HG02763 (cell line): ENCODE data around the gene INS.
"Not testable (repeated sequence)": the region's sequence is repeated elsewhere in the genome, so short reads cannot be mapped to it uniquely, and the experiment has no call there.

Experiments used
- ATAC-seq: cut with Tn5 transposase; IDR thresholded peaks from one replicate; pipeline ENCODE4 v1.9.1; 2021; ENCODE audit warnings: mild to moderate bottlenecking, moderate library complexity; ENCODE audit not compliant: unreplicated experiment

The INS gene

GRCh38 chr11:2199466-2200341 is 38.7 kb upstream of the INS start:
- no peak for ATAC-seq

DNA sequence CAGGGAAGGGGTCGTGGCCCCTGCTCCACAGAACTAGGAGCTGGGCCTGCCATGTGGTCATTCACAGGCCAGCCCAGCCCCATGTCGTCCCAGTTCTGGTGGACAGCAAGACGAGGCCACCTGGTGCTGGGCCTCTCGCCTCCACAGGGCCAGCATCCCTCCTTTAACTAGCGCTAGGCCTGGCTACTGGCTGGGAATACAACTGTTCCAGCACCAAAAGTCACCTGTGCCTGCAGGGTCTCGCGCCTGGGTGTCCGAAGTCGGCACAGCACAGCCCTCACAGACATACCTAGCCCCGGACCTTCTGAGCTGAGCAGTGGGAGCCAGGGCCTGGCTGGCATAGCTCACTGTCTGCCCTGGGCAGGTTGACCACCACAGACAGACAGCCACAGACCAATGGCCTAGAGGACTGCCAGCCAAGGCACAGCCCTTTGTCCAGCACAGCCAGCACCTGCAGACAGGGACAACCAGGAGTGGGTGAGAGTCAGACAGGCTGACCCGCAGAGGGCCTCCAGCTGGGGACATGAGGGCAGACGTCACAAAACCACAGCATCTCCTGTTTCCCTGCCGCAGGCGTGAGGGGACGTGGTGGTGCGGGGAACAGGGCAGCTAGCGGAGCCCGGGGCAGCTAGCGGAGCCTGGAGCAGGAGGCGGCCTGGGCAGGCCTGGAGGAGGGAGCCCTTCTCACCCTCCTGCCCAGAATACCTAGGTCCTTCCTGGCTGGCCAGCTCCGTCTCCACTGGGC is 37.8 kb upstream of the INS start:
- no peak for ATAC-seq

GRCh38 chr11:2197771-2198520 is 36.9 kb upstream of the INS start:
- ATAC-seq: no peak

DNA sequence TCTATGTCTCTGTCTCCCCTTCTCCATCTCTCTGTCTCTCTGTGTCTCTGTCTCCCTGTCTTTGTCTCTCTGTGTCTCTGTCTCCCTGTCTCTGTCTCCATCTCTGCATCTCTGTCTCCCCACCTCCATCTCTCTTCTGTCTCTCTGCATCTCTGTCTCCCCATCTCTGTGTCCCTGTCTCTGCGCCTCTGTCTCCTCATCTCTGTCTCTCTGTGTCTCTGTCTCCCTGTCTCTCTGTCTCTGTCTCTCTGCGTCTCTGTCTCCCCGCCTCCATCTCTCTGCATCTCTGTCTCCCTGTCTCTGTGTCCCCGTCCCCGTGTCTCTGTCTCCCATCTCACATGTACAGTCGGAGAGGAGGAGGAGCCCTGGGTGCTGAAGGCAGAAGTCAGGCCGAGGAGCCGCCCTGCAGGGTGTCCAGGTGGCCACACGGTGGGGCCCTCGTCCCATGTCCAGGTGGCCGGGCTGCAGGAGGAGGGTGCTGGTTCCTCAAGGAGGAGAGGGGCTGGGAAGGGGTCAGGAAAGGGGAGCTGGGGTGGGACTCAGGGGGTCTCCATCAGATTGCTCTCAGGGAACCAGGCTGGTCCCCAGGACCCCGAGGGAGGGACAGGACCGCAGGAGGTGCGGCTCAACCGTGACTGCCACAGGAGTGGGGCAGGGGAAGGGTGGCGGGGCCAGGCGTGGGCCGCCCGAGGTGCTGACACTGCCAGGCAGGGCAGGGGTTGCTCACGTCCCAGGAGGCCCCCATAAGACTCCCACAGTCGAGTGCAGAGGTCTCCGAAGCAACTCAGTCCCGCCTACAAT is 36.2 kb upstream of the INS start:
- ATAC-seq: no peak

- ATAC-seq: no peak
Measured at GRCh38 chr11:2195756-2196088, 34.7 kb upstream of the INS start.

GRCh38 chr11:2194877-2195755 is 34.1 kb upstream of the INS start:
- ATAC-seq: no peak

DNA sequence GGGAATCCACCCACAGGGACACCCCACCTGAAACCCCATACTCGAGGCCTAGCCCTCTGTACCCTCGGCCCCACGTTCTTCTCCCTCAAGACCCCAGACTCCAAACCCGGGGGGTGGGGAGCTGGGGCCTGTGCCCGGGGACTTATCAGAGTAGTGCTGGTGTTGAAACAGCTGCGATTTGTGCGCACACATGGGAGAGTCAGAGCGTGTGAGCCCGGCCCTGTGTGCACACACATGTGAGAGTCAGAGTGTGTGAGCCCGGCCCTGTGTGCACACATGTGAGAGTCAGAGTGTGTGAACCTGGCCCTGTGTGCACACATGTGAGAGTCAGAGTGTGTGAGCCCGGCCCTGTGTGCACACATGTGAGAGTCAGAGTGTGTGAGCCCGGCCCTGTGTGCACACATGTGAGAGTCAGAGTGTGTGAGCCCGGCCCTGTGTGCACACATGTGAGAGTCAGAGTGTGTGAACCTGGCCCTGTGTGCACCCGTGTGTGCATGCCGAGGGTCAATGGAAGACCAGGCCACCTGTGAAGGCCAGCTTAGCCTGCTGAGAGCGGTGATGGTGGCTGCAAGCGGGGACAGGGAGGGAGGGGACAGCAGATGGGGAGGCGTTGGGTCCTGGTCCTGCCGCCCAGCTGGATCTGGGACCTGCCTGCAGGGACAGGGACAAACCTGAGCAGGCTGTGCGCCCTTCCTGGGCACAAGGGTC is 33.0 kb upstream of the INS start:
- ATAC-seq: not testable (repeated sequence)

- no peak for ATAC-seq
Measured at GRCh38 chr11:2193099-2193887, 32.3 kb upstream of the INS start.

DNA sequence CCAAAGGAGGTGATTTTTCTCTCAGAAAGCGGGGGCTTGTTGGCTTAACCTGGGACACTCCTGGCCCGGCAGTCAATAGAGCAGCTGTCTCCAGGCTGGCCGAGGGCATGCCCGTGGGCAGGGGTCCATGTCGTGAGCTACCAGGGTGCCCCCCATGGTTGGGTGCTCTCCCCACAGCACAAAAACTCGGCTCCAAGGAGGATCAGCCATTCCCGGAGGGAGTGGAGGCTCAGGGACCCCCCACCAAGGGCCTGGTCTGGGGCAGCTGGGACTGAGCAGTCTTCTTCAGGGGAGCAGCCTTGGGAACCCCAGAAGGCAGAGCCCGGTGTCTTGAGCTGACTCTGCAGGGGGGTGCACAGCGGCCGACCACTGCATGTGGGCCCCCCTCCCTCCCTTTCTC is 31.4 kb upstream of the INS start:
- no peak for ATAC-seq

GRCh38 chr11:2191883-2192282 is 30.9 kb upstream of the INS start:
- ATAC-seq: no peak

DNA sequence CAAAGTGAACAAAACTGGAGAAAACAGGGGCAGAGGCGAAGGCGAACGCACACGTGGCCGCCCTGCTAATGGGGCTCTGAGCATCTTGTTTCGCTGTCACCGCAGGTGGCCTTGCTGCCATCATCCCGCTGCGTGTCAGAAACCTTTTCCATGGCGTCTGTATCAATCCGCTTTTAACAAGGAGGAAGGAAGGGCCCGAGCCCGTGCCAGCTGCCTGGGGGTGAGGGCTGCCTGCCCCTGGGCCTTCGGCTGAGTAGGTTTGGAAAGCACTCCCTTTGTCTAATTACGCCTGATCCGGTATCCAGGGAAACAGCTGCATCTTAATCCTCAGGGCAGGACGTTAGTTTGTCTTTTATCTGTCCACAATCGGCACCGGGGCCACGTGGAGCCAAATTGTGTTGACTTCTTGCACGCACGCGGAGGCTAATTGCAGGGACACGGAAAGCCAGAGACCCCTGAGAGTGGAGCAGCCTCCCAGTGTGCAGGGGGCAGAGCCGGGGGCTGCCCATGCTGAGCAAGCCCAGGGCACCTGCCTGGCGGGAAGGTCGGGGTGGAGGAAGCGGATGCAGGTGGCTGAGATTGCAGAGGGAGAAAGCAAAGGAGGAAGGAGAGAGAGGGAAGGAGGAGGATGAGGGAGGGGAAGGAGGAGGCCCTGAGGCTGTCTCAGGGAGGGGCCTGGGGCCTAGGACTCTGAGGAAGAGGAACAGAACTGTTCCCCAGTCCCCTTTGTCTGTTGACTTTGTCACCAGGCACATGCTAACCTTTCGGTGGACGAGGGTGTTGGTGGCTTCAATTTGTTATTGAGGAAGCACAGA is 29.9 kb upstream of the INS start:
- ATAC-seq: no peak

GRCh38 chr11:2189938-2190656 is 29.1 kb upstream of the INS start:
- ATAC-seq: no peak

GRCh38 chr11:2188745-2189144 is 27.7 kb upstream of the INS start:
- no peak for ATAC-seq

DNA sequence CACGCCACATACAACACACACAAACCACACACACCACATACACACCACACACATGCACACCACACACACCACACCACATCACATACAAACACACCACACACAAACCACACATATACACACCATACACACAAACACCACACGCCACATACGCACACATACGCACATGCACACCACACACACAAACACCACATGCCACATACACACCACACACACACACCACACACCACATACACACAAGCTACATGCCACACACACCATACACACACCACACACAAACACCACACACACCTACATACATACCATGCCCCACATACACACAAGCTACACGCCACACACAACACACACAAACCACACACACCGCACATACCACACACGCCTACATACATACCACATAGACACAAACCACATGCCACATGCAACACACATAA is 26.3 kb upstream of the INS start:
- no peak for ATAC-seq

GRCh38 chr11:2186669-2187279 is 25.8 kb upstream of the INS start:
- no peak for ATAC-seq

GRCh38 chr11:2185324-2186085 is 24.5 kb upstream of the INS start:
- ATAC-seq: no peak
